C1 segment of cervical spinal cord (tissue), 14 donors: ENCODE data around the gene PDXK.

Experiments
- DNase-seq, 14 donors: peaks; one replicate each; lab custom pipeline; 2025; lab: John Stamatoyannopoulos, UW

Gene PDXK

GRCh38 chr21:43741423-43742096, 22.6 kb downstream of the PDXK start:
- no peak for DNase-seq

GRCh38 chr21:43743947-43744346, 25.0 kb downstream of the PDXK start:
- no peak for DNase-seq

GRCh38 chr21:43744725-43745124, 25.8 kb downstream of the PDXK start:
- no peak for DNase-seq

- DNase-seq, result no peak
These were observed 27.0 kb downstream of the PDXK start for GRCh38 chr21:43745772-43746517.

GRCh38 chr21:43748622-43749021, 29.7 kb downstream of the PDXK start:
- no peak for DNase-seq

GRCh38 chr21:43749651-43750262, 30.8 kb downstream of the PDXK start:
- DNase-seq, result no peak

GRCh38 chr21:43750339-43751033, 31.6 kb downstream of the PDXK start:
- no peak for DNase-seq

- DNase-seq, result no peak
These were observed 33.1 kb downstream of the PDXK start for GRCh38 chr21:43751955-43752591.

- no peak for DNase-seq
These were observed 34.0 kb downstream of the PDXK start for GRCh38 chr21:43752758-43753438.

- DNase-seq, result no peak
These were observed 34.5 kb downstream of the PDXK start for GRCh38 chr21:43753439-43753799.

- DNase-seq, result peak in 1 of 14 donors; percentile 70
These were observed 36.2 kb downstream of the PDXK start for GRCh38 chr21:43754948-43755781.

GRCh38 chr21:43755820-43756594, 37.1 kb downstream of the PDXK start:
- no peak for DNase-seq

GRCh38 chr21:43757601-43758000, 38.7 kb downstream of the PDXK start:
- DNase-seq, result peak in 2 of 14 donors; percentile 41 to 49

GRCh38 chr21:43758111-43758641, 39.2 kb downstream of the PDXK start:
- DNase-seq, result peak in 2 of 14 donors; percentile 37 to 51

- no peak for DNase-seq
These were observed 39.9 kb downstream of the PDXK start for GRCh38 chr21:43758811-43759210.

GRCh38 chr21:43759651-43760050, 40.7 kb downstream of the PDXK start:
- no peak for DNase-seq

- DNase-seq, result no peak
These were observed 41.5 kb downstream of the PDXK start for GRCh38 chr21:43760391-43760958.

GRCh38 chr21:43761886-43762285, 43.0 kb downstream of the PDXK start:
- DNase-seq, result no peak
